Measurements from ENCODE around the gene BCR. TPM values are rescaled to one million over a fixed set of nuclear protein-coding genes. Genes with fewer than 3 reads are reported as not detected.

BCR gene
- total and polyA plus RNA-seq, 2 donors from 2014 or later = 45.0 to 97.7 TPM

DNA sequence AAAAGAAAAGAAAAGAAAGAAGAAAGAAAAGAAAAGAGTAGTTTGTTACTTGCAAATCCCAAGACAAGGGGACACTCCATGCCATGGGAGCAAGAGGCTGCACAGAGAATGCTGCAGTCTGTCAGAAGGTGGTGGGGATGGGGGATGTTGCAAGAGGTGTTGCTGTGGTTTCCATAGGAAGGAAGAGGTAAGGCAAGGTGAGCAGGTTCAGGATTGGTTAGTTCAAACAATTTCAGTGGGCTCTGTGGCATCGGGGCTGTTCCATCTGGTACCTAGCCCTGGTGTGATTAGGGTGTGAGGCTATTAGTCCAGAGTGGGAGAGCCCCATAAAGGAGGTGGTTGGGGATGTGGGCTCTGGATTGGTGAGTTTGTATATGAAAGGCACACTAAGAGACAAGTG lies 172.7 kb downstream of the BCR start:
- no peak overlapping the region for H3K4me3 ChIP-seq (ENCODE audit: low read length in 3 of 3)
- DNase-seq (no peak), FAIRE-seq (no peak)
- no peaks in the 10 kb centered on the region for H3K27me3 ChIP-seq (ENCODE audit: control insufficient read depth, insufficient read depth, low read length)
- no peak overlapping the region for H3K27ac ChIP-seq (ENCODE audit: low read depth in 2 of 2, low read length in 2 of 2)
- H3K4me1 ChIP-seq (ENCODE audit: control insufficient read depth in 2 of 3, insufficient read depth in 2 of 3, low read depth in 1 of 3, low read length in 3 of 3) = no peaks in the 10 kb centered on the region
- no peaks in the 10 kb centered on the region for H3K9me3 ChIP-seq (ENCODE audit: control insufficient read depth in 2 of 3, insufficient read depth in 1 of 3, low read length in 3 of 3)
- intact Hi-C loops (cut with DNase I) = no loop called here
- TF ChIP-seq, protein P1, sequence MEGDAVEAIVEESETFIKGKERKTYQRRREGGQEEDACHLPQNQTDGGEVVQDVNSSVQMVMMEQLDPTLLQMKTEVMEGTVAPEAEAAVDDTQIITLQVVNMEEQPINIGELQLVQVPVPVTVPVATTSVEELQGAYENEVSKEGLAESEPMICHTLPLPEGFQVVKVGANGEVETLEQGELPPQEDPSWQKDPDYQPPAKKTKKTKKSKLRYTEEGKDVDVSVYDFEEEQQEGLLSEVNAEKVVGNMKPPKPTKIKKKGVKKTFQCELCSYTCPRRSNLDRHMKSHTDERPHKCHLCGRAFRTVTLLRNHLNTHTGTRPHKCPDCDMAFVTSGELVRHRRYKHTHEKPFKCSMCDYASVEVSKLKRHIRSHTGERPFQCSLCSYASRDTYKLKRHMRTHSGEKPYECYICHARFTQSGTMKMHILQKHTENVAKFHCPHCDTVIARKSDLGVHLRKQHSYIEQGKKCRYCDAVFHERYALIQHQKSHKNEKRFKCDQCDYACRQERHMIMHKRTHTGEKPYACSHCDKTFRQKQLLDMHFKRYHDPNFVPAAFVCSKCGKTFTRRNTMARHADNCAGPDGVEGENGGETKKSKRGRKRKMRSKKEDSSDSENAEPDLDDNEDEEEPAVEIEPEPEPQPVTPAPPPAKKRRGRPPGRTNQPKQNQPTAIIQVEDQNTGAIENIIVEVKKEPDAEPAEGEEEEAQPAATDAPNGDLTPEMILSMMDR (IDR thresholded peaks at IDR 0.05; ENCODE audit: borderline replicate concordance, extremely low read depth, insufficient read depth) = no peak
- no peak overlapping the region for H3K9ac ChIP-seq (ENCODE audit: low read length in 3 of 3)
- no peaks in the 10 kb centered on the region for H3K36me3 ChIP-seq (ENCODE audit: control insufficient read depth in 2 of 3, insufficient read depth in 3 of 3, low read length in 3 of 3)

DNA sequence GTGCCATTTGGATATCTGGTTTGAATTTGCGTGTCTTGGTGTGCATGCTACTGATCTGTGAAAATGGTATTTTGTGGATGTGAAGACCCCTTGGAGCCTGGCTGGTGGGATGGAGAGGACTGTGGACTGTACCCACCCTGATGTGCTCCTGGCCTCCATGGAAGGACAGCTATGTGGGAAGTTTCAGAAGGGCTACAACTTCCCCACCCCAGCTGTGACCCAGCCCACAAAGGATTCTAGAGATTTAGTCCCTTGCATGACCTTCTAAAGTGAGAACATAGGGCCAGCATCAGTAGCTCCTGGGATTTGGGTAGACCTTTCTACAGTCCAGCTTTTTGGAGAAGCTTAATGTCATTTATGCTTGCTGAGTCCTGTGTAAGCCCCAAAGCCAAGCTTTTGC lies 173.4 kb downstream of the BCR start:
- DNase-seq (no peak), FAIRE-seq (no peak)
- Histone ChIP-seq H3K4me3 (ENCODE audit: low read length in 3 of 3) (no peak overlapping the region), H3K4me1 (ENCODE audit: control insufficient read depth in 2 of 3, insufficient read depth in 2 of 3, low read depth in 1 of 3, low read length in 3 of 3) (no peaks in the 10 kb centered on the region), H3K27ac (ENCODE audit: low read depth in 2 of 2, low read length in 2 of 2) (no peak overlapping the region), H3K9me3 (ENCODE audit: control insufficient read depth in 2 of 3, insufficient read depth in 1 of 3, low read length in 3 of 3) (no peaks in the 10 kb centered on the region), H3K27me3 (ENCODE audit: control insufficient read depth, insufficient read depth, low read length) (no peaks in the 10 kb centered on the region), H3K9ac (ENCODE audit: low read length in 3 of 3) (no peak overlapping the region), H3K36me3 (ENCODE audit: control insufficient read depth in 2 of 3, insufficient read depth in 3 of 3, low read length in 3 of 3) (no peaks in the 10 kb centered on the region)
- TF ChIP-seq, protein P1 (IDR thresholded peaks at IDR 0.05; ENCODE audit: borderline replicate concordance, extremely low read depth, insufficient read depth) = no peak
- intact Hi-C loops (cut with DNase I) = no loop called here

DNA sequence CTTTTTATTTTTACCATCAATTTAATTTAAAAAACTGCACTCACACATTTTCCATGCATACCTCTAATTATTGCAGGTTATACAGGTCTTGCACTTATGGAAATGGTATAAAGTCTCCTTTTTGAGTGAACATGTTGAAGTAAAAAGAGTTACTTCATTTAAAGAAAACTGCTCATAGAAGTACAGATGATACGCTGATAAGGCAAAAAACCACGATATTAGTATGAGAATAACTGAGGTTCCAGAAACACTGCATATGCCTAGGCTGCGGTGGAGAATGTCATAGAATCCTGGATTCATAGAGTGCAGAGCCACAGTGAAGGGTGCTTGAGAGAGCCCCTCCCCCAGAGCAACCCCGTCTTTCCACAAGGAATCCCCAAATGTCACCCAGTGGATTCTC lies 175.8 kb downstream of the BCR start:
- H3K36me3 ChIP-seq (ENCODE audit: control insufficient read depth in 2 of 3, insufficient read depth in 3 of 3, low read length in 3 of 3) = no peaks in the 10 kb centered on the region
- TF ChIP-seq, protein P1 (IDR thresholded peaks at IDR 0.05; ENCODE audit: borderline replicate concordance, extremely low read depth, insufficient read depth) = no peak
- H3K27me3 ChIP-seq (ENCODE audit: control insufficient read depth, insufficient read depth, low read length) = no peaks in the 10 kb centered on the region
- no peak overlapping the region for H3K27ac ChIP-seq (ENCODE audit: low read depth in 2 of 2, low read length in 2 of 2)
- no peak overlapping the region for H3K4me3 ChIP-seq (ENCODE audit: low read length in 3 of 3)
- no peak overlapping the region for H3K9ac ChIP-seq (ENCODE audit: low read length in 3 of 3)
- FAIRE-seq (no peak), DNase-seq (no peak)
- intact Hi-C loops (cut with DNase I) = no loop called here
- no peaks in the 10 kb centered on the region for H3K9me3 ChIP-seq (ENCODE audit: control insufficient read depth in 2 of 3, insufficient read depth in 1 of 3, low read length in 3 of 3)
- H3K4me1 ChIP-seq (ENCODE audit: control insufficient read depth in 2 of 3, insufficient read depth in 2 of 3, low read depth in 1 of 3, low read length in 3 of 3) = no peaks in the 10 kb centered on the region

DNA sequence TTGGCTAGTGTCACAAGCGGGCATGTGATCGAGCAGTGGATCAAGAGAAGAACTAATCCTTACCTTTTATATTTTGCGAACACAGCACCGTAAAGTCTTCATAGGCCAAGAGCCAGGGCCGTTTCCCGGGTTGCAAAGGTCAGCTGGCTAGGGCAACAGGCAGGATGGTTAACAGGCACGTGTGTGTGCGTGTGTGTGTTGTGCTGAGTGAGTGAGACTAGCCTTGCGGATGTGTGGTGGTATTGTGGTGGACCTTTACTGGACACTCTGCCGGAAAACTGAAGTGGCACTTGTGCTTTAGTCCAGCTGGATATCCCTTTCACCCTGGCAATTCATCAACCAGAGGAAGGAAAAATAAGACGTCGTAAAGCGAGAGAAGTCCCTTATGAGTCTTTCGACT lies 176.7 kb downstream of the BCR start:
- no peaks in the 10 kb centered on the region for H3K9me3 ChIP-seq (ENCODE audit: control insufficient read depth in 2 of 3, insufficient read depth in 1 of 3, low read length in 3 of 3)
- peak in 2 of 5 donors; percentile 58 to 65 for DNase-seq
- intact Hi-C loops (cut with DNase I) = no loop called here
- TF ChIP-seq, protein P1 (IDR thresholded peaks at IDR 0.05; ENCODE audit: borderline replicate concordance, extremely low read depth, insufficient read depth) = no peak
- no peak overlapping the region for H3K4me3 ChIP-seq (ENCODE audit: low read length in 3 of 3)
- no peak for FAIRE-seq
- no peaks in the 10 kb centered on the region for H3K27me3 ChIP-seq (ENCODE audit: control insufficient read depth, insufficient read depth, low read length)
- H3K4me1 ChIP-seq (ENCODE audit: control insufficient read depth in 2 of 3, insufficient read depth in 2 of 3, low read depth in 1 of 3, low read length in 3 of 3) = no peaks in the 10 kb centered on the region
- no peak overlapping the region for H3K27ac ChIP-seq (ENCODE audit: low read depth in 2 of 2, low read length in 2 of 2)
- H3K36me3 ChIP-seq (ENCODE audit: control insufficient read depth in 2 of 3, insufficient read depth in 3 of 3, low read length in 3 of 3) = no peaks in the 10 kb centered on the region
- H3K9ac ChIP-seq (ENCODE audit: low read length in 3 of 3) = no peak overlapping the region
